Uterus (tissue), 4 donors: ENCODE results near the gene CMC1. TPM values are rescaled to one million over a fixed set of nuclear protein-coding genes. Genes with fewer than 3 reads are reported as not detected.

Experiments used
- DNase-seq, 2 donors: peaks; one replicate each; pipeline ENCODE4 v3.0.0-alpha.2; 2019 to 2020
- H3K27ac ChIP-seq, 2 donors: fragments of 200-600 bp; sonication (generic); 1 replicate in 1 of 2; 2 replicates in 1 of 2; pipeline ENCODE4 v1.5.1; 2016 to 2018
- H3K27me3 ChIP-seq, 2 donors: fragments of 200-600 bp; sonication (generic); one replicate each; pipeline ENCODE4 v1.5.1; 2018 to 2019; ENCODE audit warnings: control low read depth in 1 of 2
- H3K36me3 ChIP-seq, 2 donors: fragments of 200-600 bp; sonication (generic); one replicate each; pipeline ENCODE4 v1.5.1; 2019; ENCODE audit warnings: control low read depth in 1 of 2
- H3K4me1 ChIP-seq, 2 donors: fragments of 200-600 bp; sonication (generic); one replicate each; pipeline ENCODE4 v1.5.1; 2018 to 2019; ENCODE audit warnings: control low read depth in 1 of 2
- H3K4me3 ChIP-seq, 2 donors: fragments of 200-600 bp; sonication (generic); 1 replicate in 1 of 2; 2 replicates in 1 of 2; pipeline ENCODE4 v1.5.1; 2018 to 2019; ENCODE audit warnings: mild to moderate bottlenecking in 1 of 2
- H3K9me3 ChIP-seq, 2 donors: fragments of 200-600 bp; sonication (generic); one replicate each; pipeline ENCODE4 v1.5.1; 2019; ENCODE audit warnings: control low read depth in 1 of 2
- CTCF ChIP-seq, 4 experiments: fragments of 200-600 bp in 2 of 4; fragments of 450-650 bp in 2 of 4; sonication (generic) in 2 of 4; IDR thresholded peaks; one replicate each; pipeline ENCODE4 v1.5.1; 2016 to 2019; ENCODE audit warnings: antibody characterized with exemption in 4 of 4, mild to moderate bottlenecking in 2 of 4, moderate library complexity in 1 of 4
- POLR2A ChIP-seq, 2 donors: fragments of 450-650 bp; IDR thresholded peaks; one replicate each; pipeline ENCODE4 v1.6.1; 2016; ENCODE audit warnings: antibody characterized with exemption in 2 of 2, mild to moderate bottlenecking in 1 of 2, moderate library complexity in 1 of 2
- intact Hi-C: fragments of 100-400 bp; cut with DNase I; formaldehyde crosslinking; loops from one replicate; pipeline ENCODE4 v1.15.1; 2023; ENCODE audit warnings: low total_unique reads
- total RNA-seq, 4 donors: library from RNA; depleted of rRNA in 3 of 4; stranded (reverse); fragments of >200 nt in 3 of 4; gene quantifications; one replicate each; pipeline versions ENCODE4 v1.1.0 to v1.2.4, GENCODE V29; 2014 to 2023
- donor health status: DM: yes; HTN: yes; CAD: no.

CMC1 gene
- total RNA-seq, 4 donors from 2014 or later = 2.0 to 17.8 (median 3.9) TPM

GRCh38 chr3:28315711-28316110 is 74.3 kb downstream of the CMC1 start:
- no peak for DNase-seq
- intact Hi-C loops = no loop called here
- no peaks in the 10 kb centered on the region for H3K36me3 ChIP-seq
- no peak overlapping the region for H3K27ac ChIP-seq
- H3K27me3 ChIP-seq = no peaks in the 10 kb centered on the region
- H3K4me3 ChIP-seq = no peak overlapping the region
- no peaks in the 10 kb centered on the region for H3K9me3 ChIP-seq
- H3K4me1 ChIP-seq = no peaks in the 10 kb centered on the region
- TF ChIP-seq CTCF (IDR thresholded peaks at IDR 0.05) = no peak
- no peak for TF ChIP-seq POLR2A (IDR thresholded peaks at IDR 0.05)

GRCh38 chr3:28316226-28316625 is 74.8 kb downstream of the CMC1 start:
- Histone ChIP-seq H3K36me3 (no peaks in the 10 kb centered on the region), H3K27ac (no peak overlapping the region), H3K4me3 (no peak overlapping the region), H3K4me1 (no peaks in the 10 kb centered on the region), H3K27me3 (no peaks in the 10 kb centered on the region), H3K9me3 (no peaks in the 10 kb centered on the region)
- TF ChIP-seq POLR2A (IDR thresholded peaks at IDR 0.05) = no peak
- TF ChIP-seq CTCF (IDR thresholded peaks at IDR 0.05) = no peak
- intact Hi-C loops = no loop called here
- no peak for DNase-seq

- Histone ChIP-seq H3K36me3 (no peaks in the 10 kb centered on the region), H3K27me3 (no peaks in the 10 kb centered on the region), H3K4me1 (no peaks in the 10 kb centered on the region), H3K27ac (no peak overlapping the region), H3K4me3 (no peak overlapping the region), H3K9me3 (no peaks in the 10 kb centered on the region)
- peak in 2 of 4 experiments; percentile 23 to 42 for TF ChIP-seq CTCF (IDR thresholded peaks at IDR 0.05)
- TF ChIP-seq POLR2A (IDR thresholded peaks at IDR 0.05) = no peak
- DNase-seq = no peak
- intact Hi-C loops = no loop called here
Observed at GRCh38 chr3:28317438-28318022, 76.1 kb downstream of the CMC1 start.

GRCh38 chr3:28320981-28321380 is 79.6 kb downstream of the CMC1 start:
- Histone ChIP-seq H3K4me3 (no peak overlapping the region), H3K36me3 (no peaks in the 10 kb centered on the region), H3K27me3 (no peaks in the 10 kb centered on the region), H3K27ac (no peak overlapping the region), H3K9me3 (no peaks in the 10 kb centered on the region), H3K4me1 (no peaks in the 10 kb centered on the region)
- DNase-seq = no peak
- TF ChIP-seq CTCF (IDR thresholded peaks at IDR 0.05) (no peak), POLR2A (IDR thresholded peaks at IDR 0.05) (no peak)
- intact Hi-C loops = no loop called here

GRCh38 chr3:28322464-28322863 is 81.0 kb downstream of the CMC1 start:
- no peak overlapping the region for H3K4me3 ChIP-seq
- no peaks in the 10 kb centered on the region for H3K36me3 ChIP-seq
- H3K9me3 ChIP-seq = no peaks in the 10 kb centered on the region
- TF ChIP-seq CTCF (IDR thresholded peaks at IDR 0.05) = no peak
- TF ChIP-seq POLR2A (IDR thresholded peaks at IDR 0.05) = no peak
- H3K27ac ChIP-seq = no peak overlapping the region
- no peaks in the 10 kb centered on the region for H3K27me3 ChIP-seq
- H3K4me1 ChIP-seq = no peaks in the 10 kb centered on the region
- intact Hi-C loops = no loop called here
- DNase-seq = no peak
